KG1 (cell line): ENCODE results near the gene MLN.
"Not testable (repeated sequence)": the region's sequence is repeated elsewhere in the genome, so short reads cannot be mapped to it uniquely, and the experiment has no call there.

ENCODE experiments used
- DNase-seq: peaks from one replicate; lab custom pipeline; 2025; lab: John Stamatoyannopoulos, UW

MLN gene

DNA sequence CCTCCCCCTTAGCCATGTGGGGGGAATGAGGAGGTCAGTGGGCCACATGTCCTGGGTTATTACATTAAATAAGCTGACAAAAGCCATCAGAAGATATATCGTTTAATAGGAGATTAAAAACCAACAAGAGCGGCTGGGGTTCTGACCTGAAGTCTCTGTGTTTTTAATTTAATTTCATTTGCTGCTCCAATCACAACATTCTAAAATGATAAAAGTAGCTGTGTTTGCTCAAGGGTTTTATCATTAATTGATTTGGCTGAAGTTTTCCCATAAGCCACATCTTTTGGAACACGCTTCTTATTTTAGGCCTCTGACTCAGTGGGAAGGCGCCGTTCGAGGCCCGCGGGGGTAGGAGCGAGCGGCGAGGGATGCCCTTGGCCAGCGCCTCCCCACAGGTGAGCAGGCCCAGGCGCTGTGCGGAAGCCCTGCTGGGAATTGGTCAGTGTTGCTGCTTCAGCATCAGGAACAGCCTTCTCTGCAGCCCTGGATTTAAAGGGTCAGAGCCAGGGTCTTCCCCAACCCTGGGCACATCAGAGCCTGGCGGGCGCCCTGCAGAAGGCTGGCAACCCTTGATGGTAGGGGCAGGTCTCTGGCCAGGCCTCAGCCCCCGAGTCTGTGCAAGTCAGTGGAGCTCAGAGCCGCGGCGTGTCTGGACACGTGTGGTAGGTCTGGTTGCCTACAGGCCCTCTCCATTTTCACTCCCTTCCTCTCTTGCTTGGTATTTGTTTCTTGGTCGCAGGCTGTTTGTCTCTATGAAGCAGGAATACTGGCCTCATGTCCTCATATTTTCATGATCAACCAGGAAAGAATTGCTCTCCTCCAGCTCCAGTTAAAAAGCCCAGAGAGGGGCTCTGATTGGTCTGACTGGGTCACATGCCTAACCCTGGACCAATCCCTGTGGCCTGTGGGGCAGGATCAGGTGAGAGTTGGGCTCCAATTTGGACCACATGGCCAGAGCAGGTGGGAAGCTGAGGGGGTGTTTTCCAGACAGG lies 30.9 kb upstream of the MLN start:
- DNase-seq = no peak

DNA sequence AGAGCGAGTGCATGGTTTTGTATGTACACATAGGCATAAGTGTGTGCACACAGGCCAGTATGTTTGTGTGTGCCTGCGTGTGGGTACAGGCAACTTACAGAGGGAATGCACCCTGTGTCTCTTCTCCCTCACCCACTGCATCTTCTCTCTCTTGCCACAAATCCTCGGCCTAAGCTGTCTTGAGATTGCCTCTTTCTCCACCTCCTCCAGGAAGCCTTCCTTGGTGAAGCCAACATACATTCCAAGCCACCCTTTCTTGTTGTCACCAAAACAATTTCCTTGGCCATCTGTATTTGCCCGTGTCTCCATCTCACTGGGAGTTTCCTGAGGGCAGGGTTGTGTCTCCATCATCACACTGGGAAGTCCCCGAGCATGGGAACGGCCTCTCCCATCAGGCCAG lies 29.8 kb upstream of the MLN start:
- no peak for DNase-seq

DNA sequence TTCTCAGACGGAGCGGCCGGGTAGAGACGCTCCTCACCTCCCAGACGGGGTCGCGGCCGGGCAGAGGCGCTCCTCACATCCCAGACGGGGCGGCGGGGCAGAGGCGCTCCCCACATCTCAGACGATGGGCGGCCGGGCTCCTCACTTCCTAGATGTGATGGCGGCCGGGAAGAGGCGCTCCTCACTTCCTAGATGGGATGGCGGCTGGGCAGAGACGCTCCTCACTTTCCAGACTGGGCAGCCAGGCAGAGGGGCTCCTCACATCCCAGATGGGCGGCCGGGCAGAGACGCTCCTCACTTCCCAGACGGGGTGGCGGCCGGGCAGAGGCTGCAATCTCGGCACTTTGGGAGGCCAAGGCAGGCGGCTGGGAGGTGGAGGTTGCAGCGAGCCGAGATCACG lies 29.0 kb upstream of the MLN start:
- not testable (repeated sequence) for DNase-seq

DNA sequence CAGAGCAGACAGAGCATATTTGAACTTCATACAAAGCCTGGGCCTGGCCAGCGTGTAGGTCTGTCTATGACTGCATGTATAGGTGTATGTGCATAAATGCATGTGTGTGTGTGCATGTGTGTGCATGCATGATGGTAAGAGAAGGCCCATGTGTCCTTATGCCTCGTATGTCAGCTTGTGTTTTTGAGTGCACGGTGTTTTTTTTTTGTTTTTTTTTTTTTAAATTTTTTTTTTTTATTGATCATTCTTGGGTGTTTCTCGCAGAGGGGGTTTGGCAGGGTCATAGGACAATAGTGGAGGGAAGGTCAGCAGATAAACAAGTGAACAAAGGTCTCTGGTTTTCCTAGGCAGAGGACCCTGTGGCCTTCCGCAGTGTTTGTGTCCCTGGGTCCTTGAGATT lies 27.9 kb upstream of the MLN start:
- DNase-seq = not testable (repeated sequence)

DNA sequence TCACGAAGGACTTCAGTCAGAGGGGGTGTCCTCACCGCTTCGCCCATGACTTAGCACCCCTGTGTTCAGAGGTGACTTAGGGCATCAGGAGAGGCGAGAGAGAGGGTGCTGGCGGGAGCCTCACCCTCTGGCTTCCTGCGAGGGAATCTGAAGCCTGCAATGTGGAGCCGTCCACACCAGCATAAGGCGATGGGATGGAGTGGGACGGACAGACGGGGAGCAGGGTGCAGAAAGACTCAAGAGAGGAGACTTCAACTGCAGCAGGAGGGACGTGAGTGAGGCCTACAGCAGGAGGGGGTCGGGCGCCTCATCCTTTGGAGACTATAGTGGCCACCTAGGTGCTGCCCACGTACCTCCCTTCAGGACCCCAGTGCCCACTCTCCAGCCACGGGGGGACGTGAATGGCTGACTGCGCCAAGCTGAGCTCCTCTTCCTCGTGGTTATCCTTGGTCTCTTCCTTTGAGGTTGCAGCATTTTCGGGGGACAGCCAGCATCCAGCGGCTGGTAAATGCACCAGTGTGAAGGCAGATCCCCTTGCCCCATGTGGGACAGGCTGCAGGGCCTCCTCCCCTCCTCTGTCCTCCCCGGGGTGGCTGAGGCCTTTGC lies 26.9 kb upstream of the MLN start:
- DNase-seq = no peak

DNA sequence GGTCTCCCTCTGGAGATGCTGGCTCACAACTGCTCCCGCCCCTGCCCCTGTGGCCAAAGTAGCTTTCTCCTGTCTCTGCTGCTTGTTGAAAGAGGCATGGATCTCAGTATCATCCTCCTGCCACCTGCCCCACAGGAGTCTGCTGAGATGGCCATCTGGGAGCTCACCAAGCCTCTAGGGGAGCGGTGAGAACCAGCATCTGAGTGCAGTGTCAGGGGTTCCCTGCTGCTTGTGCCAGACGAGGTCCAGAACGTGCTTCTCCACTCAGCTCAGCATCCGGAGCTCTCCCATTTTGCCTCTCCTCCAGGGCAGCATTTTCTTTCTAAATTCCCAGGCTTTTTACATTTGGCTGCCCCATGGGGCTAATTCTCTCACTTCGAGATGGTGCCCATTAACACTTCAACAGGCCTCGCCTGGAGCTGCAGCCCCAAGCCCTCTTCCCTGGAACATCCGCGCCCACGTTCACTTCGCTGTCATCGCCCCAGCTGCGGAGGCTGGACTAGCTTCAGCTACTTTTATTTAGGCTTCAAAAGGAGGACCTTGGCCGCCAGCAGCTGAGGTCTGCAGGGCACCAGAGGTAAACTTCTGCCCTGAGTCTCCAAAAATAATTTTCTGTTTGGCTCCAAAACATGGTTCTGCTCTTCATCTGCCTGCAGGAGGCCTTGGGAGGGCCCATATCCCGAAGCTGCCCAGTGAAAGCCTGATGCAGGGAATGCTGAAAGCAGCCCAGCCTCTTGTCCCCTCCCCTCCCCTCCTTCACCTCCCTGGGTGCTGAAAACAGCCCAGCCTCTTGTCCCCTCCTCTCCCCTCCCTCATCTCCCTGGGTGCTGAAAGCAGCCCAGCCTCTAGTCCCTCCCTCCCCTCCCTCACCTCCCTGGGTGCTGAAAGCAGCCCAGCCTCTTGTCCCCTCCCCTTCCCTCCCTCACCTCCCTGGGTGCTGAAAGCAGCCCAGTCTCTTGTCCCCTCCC lies 25.2 kb upstream of the MLN start:
- no peak for DNase-seq

DNA sequence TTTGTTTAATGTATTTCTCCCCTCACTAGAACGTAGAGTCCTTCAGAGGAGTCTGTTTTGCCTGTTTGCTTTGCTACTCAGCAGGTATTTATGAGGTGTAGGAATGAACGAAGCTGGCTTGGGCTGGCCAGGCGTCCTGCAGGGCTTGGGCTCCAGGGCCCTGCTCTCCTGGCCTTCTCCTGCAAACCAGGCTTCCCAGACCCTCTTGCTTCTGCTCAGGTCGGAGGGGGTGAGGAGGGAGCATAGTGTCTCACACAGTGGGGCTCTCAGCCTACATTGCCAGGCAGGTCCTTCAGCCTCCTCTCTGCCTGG lies 24.6 kb upstream of the MLN start:
- DNase-seq = no peak

DNA sequence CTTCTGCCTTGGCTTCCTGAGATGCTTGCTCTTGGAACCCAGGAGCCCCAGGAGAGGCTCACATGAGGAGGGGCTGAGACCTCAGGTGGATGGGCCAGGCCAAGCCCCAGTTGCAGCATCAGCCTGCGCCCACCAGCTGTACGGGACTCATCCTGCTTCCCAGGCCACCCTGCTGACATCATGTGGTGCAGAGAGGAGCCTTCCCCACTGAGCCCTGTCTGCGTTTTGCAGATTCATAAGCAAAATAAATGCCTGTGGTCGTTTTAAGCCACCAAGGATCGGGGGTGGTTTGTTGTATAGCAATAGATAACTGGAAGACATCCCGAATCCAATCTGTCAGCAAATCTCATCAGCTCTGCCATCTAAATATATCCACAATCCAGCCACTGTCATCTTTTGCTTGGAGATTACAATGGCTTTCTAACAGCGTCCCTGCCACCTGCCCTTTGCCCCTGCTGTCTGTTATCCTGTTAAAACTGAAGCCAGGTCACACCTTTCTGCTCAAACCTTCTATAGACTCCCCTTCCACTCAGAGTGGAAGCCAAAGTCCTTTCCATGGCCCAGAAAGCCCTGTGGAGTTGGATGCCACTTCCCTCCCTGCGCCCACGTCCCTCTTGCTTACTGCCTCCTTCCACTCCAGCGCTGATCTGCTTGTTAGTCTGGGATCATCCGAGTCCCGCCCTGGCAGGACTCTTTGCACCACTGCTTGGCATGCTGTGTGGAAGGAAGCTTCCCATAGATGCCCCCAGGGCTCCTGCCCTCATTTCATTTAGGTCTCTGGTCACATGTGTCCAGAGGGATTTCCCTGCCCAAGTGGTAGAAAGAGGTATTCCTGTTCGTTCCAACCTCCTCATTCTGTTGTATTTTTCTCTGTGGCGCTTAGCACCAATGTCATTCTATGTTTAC lies 24.0 kb upstream of the MLN start:
- DNase-seq = no peak

DNA sequence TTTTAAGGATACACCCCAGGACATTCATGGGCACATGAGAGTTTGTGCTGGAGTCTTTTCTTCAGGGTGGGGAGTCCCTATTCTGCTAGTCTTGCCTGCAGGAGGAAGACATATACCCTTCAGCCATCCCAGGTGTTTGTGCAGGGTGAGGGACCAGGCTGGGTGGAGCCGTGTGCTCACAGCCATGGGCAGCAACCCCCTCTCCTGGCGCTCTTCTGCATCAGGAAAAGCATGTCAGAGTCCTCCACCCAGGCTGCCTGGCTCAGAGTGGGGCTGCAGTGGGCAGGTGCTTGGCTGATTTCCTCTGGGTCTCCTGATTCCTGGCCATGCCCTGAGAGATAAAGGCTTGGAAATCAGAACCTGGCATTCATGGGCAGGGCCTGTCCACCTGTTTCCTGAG lies 22.7 kb upstream of the MLN start:
- no peak for DNase-seq

DNA sequence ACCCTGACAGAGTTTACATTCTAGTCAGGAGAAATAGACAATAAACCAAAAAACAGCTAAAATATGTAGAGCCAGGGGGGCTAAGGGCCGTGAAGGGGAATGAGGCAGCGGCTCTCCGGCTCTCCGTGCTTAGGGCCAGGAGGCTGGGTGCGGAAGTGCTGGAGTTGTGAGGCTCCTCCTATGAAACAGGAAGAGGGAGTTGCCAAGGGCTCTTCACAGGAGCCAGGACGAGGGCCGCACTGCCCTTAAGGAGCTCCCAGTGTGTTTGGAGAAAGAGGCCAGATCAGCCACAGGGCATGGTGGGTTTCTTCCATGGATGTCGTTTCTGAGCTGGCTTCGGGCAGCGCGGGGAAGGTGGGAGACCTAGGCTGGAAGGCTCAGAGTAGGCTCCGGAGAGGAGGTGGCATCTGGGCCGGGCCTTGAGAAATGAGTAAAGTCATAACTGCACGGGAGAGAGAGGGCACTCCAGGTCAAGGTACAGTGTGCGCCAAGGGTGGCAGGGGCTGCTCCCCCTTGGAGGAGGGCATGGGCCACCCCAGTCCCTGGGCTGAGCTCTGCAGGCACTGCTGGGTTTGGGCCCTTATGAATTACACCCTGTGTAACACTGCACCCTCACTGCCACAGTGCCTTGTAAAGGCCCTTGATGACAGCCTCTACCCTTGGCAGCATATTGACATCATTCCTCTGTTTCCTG lies 20.8 kb upstream of the MLN start:
- no peak for DNase-seq

DNA sequence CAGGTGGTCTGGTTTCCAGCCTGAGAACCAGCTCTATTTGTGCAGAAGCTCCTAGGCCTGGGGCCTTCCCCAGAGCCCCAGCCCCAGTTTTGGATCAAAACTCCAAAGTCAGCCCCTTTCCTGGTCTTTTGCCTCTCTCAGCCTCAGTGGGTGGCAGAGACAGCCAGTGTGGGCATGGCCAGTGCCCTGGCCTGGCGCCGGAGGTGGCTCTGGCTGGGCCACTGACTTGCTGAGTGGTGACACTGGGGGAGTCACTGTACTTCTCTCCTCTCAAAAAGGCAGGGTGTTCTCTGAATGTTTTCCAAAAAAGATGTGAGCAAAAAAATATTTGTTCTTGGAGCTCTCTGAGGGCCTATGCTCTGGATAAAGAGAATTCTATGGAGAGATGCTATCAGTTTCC lies 20.0 kb upstream of the MLN start:
- DNase-seq = no peak

DNA sequence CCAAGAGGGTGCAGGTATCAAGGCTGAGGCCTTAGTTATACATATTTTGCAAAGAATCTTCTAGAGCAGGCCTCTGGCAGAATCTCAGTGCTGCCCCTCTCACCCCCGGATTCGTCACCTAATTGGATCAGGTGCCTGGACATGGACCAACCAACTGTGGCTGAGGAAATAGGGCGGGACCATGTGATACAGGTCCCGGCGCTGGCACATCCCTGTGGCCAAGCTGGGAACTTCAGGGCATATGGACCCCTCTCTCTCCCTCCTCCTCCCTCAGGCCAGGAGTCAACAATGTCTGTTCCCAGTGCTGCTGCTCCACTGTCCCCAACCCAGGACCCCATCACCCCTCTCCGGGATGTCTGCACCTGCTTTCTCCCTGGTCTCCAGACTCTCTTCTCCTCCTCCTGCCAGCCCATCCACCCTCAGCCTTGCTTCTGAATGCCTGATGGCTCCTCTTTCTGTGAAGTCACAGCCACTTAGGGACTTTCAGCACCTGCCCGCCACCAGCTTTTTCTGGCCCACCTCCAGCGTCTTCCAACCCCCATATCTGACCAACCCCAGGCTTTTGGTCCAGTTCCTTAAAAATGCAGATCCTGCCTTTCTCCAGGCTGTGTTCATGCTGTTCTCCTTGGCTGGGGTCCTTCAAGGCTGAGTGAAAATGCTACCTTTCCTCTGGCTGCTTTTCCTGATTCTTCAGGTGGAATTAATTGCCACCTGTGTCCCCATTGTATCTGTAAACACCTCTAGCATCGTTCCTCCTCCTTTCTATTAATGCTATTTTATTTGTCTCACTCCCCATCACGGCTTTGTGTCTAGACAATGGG lies 19.0 kb upstream of the MLN start:
- DNase-seq = no peak

DNA sequence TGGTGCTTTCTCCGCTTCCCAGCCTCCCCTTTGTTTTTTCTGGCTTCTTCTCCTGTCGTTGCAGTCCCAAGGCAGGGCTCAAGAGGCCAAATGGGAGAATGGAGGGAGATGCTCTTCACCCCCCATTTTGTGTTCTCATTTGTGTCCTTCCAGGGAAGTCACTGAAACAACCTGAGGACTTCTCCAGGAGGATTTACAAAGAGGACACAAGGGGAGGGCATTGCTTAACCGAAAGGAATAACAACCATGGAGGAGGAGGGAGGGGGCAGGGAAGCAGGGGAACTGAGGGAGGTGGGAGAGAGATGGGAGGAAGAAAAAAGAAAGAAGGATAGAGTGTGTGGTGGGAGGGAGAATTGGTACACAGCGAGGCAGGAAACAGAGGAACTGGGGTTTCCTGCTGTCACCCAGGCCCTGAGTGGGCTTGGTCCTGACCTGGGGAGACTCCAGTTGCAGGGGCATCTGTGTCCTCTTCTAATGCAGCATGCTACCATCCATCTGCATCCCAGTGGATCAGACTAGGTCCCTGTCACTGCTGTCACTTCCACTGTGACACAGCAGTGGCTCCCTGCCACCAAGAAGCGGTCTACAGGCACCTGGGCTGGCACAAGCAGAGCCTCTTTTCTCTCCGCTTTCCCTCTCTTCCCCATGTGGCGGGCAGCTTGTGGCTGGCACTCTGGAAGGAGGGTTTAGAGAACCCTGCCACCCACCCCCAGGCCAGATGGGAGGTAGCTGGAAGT lies 17.1 kb upstream of the MLN start:
- DNase-seq = peak; percentile 33

DNA sequence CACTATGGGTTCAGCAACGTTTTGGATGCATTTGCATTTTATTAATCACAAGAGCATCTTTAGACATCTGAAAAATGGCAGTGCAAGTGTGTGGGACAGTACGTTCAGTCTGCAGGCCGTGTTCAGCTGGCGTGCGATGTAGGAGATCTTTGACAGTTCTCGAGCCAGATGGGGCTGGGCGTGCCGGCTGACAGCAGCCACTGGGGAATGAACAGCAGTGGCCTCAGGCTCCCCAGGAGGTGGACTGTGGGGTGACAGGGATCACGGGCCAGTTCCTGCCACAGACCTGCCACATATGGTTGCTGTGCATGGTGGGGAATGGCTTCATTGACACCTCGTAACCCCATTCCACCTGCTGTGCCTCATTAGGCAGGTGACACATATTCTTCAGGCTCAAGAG lies 16.4 kb upstream of the MLN start:
- DNase-seq = no peak

DNA sequence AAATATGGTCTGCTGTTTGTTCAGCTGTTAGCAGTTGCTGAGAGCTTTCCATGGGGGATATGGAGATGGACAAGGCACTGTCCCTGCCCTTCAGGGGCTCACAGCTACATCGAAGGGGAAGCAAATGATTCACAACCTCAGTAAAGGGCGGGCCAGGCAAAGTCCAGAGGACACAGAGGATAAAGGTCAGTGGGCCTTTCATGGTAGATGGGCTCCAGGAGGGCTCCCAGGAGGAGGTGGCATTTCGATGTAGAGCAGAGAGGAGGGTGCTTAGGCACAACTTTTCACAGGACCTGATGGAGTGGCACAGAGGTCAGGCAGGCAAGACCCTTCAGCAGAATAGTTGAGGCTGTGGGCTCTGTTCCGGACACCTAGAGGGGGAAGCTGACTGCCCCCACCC lies 15.2 kb upstream of the MLN start:
- no peak for DNase-seq

DNA sequence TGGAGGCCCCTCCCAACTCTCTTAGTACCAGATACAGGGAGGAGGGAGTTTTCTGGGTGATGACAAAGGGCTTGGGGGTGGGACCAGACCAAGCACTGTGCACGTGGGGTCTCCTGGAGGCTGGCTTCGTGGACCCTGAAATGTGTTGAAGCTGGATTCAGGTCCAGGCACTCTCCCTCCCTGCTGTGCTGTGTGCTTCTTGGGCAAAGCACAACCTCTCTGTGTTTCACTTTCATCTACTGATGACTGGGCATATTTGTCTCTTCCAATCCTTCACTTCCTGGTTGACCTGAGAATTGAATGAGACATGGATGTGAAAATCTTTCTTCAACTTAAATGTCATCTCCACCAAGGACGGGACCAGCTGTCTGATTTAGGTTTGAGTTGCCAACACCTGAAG lies 14.5 kb upstream of the MLN start:
- DNase-seq = no peak

DNA sequence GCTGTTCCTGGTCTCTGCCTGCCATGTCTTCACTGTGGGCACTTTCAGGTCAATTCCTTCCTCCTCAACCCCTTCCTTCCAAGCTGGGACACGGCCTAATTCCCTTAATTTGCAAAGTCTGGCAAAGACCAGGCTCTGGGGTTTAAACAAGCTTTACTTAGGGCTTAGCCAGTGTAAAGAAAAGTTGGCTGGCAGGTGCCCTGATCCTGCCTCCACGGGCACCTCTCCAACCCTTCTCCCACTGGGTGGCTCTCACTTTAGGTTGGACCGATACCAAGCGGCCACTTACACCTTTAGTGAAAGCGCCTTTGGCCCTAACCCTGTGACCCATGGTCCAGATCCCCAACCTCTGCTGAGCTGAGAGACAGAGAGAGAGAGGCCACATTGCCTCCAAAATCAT lies 13.7 kb upstream of the MLN start:
- no peak for DNase-seq

DNA sequence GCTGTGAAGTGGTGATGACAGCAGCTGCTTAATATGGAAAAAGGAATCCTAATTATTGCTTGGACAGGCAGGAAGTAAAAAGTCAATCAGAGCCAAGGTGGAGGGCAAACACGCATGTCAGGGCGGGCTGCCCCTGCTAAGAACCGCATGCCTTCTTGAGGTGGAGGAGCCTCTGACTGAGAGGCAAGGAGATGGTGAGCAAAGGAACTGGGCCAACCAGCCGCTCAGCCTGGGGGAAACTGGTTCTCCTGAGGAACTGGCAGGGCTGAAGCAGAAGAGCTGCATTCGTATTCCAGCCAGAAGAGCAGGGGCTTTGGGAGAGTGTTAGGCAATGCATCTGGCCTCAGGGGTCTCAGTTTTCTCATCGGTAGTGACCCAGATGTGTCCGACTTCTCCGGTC lies 13.1 kb upstream of the MLN start:
- no peak for DNase-seq

DNA sequence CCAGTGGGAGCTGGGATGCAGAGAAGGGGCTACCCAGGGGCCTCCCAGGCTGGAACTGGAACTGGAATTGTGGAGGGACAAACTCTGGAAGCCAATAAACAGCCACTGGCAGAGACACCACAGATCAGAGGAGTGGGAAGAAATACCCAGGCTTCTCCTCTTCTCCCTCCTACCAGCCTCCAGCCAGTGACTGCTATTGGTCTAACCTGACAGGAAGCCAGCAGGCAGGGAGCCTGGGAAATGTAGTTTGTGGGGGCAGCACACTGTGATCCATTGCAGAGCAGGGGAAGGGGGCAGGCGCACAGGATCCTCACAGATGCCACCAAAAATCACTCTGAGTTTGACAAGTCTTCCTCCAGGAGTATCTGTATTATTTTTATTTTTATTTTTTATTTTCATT lies 12.1 kb upstream of the MLN start:
- DNase-seq = no peak
